Keratinocyte (primary cell): ENCODE measurements around the gene LRRC28. TPM values are rescaled to one million over a fixed set of nuclear protein-coding genes. Genes with fewer than 3 reads are reported as not detected.
A peak's percentile ranks its signal among the peaks of the same experiment; 100 is the strongest.

Experiments used
- DNase-seq: peaks from one replicate; pipeline ENCODE4 v3.0.0-alpha.2; 2011; ENCODE audit warnings: low read depth, missing footprints, low spot score
- FAIRE-seq: peaks from 2 replicates; lab custom pipeline; 2011; peaks lifted over from hg19 to GRCh38; lab: Jason Lieb, UNC
- H2AFZ ChIP-seq: 2 replicates; pipeline ENCODE4 v1.6.0; 2012; ENCODE audit warnings: low read length, control low read depth, inconsistent platforms; ENCODE audit not compliant: control insufficient read depth
- H3K27ac ChIP-seq: 2 replicates; pipeline ENCODE4 v1.5.1; 2011; ENCODE audit warnings: low read length; ENCODE audit not compliant: control insufficient read depth, insufficient read depth
- H3K27me3 ChIP-seq: 3 replicates; pipeline ENCODE4 v1.6.0; 2011; ENCODE audit warnings: low read length; ENCODE audit not compliant: control insufficient read depth, insufficient read depth; ENCODE audit errors: extremely low read depth
- H3K36me3 ChIP-seq, 2 experiments: 2 replicates in 1 of 2; 3 replicates in 1 of 2; pipeline ENCODE4 v1.5.1; 2011; ENCODE audit warnings: low read length in 2 of 2, mild to moderate bottlenecking in 1 of 2; ENCODE audit not compliant: control insufficient read depth in 2 of 2, insufficient read depth in 2 of 2; ENCODE audit errors: extremely low read depth in 1 of 2
- H3K4me1 ChIP-seq: 3 replicates; pipeline ENCODE4 v1.5.1; 2011; ENCODE audit warnings: low read length; ENCODE audit not compliant: control insufficient read depth, insufficient read depth; ENCODE audit errors: extremely low read depth
- H3K4me2 ChIP-seq: 3 replicates; pipeline ENCODE4 v1.6.0; 2011; ENCODE audit warnings: low read depth, low read length; ENCODE audit not compliant: control insufficient read depth, insufficient read depth; ENCODE audit errors: extremely low read depth
- H3K4me3 ChIP-seq, 3 experiments: fragments of 200-600 bp in 1 of 3; sonication (generic) in 1 of 3; 2 replicates in 2 of 3; 3 replicates in 1 of 3; pipeline ENCODE4 v1.5.1; 2011 to 2016; ENCODE audit warnings: low read length in 3 of 3, mild to moderate bottlenecking in 3 of 3, control low read depth in 2 of 3, inconsistent platforms in 1 of 3, low read depth in 1 of 3, mixed read lengths in 1 of 3, mixed run types in 1 of 3, moderate library complexity in 1 of 3; ENCODE audit not compliant: control insufficient read depth in 2 of 3, insufficient read depth in 2 of 3; ENCODE audit errors: extremely low read depth in 1 of 3
- H3K79me2 ChIP-seq: 2 replicates; pipeline ENCODE4 v1.6.0; 2012; ENCODE audit warnings: low read length; ENCODE audit not compliant: control insufficient read depth, insufficient read depth
- H3K9ac ChIP-seq: 3 replicates; pipeline ENCODE4 v1.6.0; 2011; ENCODE audit warnings: low read length; ENCODE audit not compliant: control insufficient read depth, insufficient read depth; ENCODE audit errors: extremely low read depth
- H3K9me1 ChIP-seq: 3 replicates; pipeline ENCODE4 v1.6.0; 2011; ENCODE audit warnings: low read length; ENCODE audit not compliant: control insufficient read depth, insufficient read depth; ENCODE audit errors: extremely low read depth
- H3K9me3 ChIP-seq: 2 replicates; pipeline ENCODE4 v1.5.1; 2012; ENCODE audit warnings: low read depth, low read length; ENCODE audit not compliant: control insufficient read depth
- H4K20me1 ChIP-seq: 3 replicates; pipeline ENCODE4 v1.6.0; 2011; ENCODE audit warnings: low read length; ENCODE audit not compliant: control insufficient read depth, insufficient read depth; ENCODE audit errors: extremely low read depth
- EZH2 ChIP-seq: IDR thresholded peaks from one replicate; pipeline ENCODE4 v1.6.1; 2012; ENCODE audit warnings: inconsistent platforms, mild to moderate bottlenecking, low read length, moderate library complexity
- dilution Hi-C: fragments of 300-500 bp; cut with MboI; formaldehyde crosslinking; loops from one replicate; pipeline ENCODE4 v1.7.0; 2020; ENCODE audit warnings: low sequenced_read_pairs; ENCODE audit not compliant: extremely low pct_ligation_motif_present
- polyA plus RNA-seq, 5 experiments: library from polyadenylated mRNA; depleted of rRNA in 3 of 5; stranded (reverse) in 3 of 5; stranded (forward) in 1 of 5; unstranded in 1 of 5; fragments of >200 nt; gene quantifications; 1 replicate in 1 of 5; 2 replicates in 3 of 5; 3 replicates in 1 of 5; pipeline versions ENCODE4 v1.2.1 to v1.2.3, GENCODE V29; 2011 to 2012; ENCODE audit warnings: missing spikeins in 2 of 5, low read depth in 1 of 5, low replicate concordance in 1 of 5
- TF ChIP-seq, protein P1 (sequence below), 3 experiments: IDR thresholded peaks in 1 of 3; conservative IDR thresholded peaks in 1 of 3; optimal IDR thresholded peaks in 1 of 3; 2 replicates in 2 of 3; 3 replicates in 1 of 3; pipeline versions ENCODE3 to v1.5.1; 2011; ENCODE audit warnings: low read length in 3 of 3, mild to moderate bottlenecking in 3 of 3, moderate library complexity in 2 of 3, control low read depth in 1 of 3, inconsistent platforms in 1 of 3; ENCODE audit not compliant: insufficient read depth in 2 of 3; ENCODE audit errors: extremely low read depth in 1 of 3

Gene LRRC28
- polyA plus RNA-seq, 1 donor (not counting 4 experiments of a cell fraction or from before 2014, with no cell fraction given): 25.1 TPM

- FAIRE-seq (peak; percentile 84), DNase-seq (no peak)
- H3K4me1 ChIP-seq: peaks cover 53% of the 10 kb centered on the region
- H2AFZ ChIP-seq: peak overlapping the region; percentile 79
- no peaks in the 10 kb centered on the region for H3K9me3 ChIP-seq
- H3K27me3 ChIP-seq: no peaks in the 10 kb centered on the region
- H3K9ac ChIP-seq: peak overlapping the region; percentile 31
- no peaks in the 10 kb centered on the region for H4K20me1 ChIP-seq
- no peak for TF ChIP-seq EZH2
- TF ChIP-seq, protein P1, sequence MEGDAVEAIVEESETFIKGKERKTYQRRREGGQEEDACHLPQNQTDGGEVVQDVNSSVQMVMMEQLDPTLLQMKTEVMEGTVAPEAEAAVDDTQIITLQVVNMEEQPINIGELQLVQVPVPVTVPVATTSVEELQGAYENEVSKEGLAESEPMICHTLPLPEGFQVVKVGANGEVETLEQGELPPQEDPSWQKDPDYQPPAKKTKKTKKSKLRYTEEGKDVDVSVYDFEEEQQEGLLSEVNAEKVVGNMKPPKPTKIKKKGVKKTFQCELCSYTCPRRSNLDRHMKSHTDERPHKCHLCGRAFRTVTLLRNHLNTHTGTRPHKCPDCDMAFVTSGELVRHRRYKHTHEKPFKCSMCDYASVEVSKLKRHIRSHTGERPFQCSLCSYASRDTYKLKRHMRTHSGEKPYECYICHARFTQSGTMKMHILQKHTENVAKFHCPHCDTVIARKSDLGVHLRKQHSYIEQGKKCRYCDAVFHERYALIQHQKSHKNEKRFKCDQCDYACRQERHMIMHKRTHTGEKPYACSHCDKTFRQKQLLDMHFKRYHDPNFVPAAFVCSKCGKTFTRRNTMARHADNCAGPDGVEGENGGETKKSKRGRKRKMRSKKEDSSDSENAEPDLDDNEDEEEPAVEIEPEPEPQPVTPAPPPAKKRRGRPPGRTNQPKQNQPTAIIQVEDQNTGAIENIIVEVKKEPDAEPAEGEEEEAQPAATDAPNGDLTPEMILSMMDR (optimal IDR thresholded peaks at IDR 0.05 in 1 of 3, IDR thresholded peaks at IDR 0.05 in 1 of 3, conservative IDR thresholded peaks at IDR 0.05 in 1 of 3; ENCODE audit: extremely low read depth in 1 of 3, insufficient read depth in 2 of 3, low read length in 3 of 3): no peak
- H3K4me3 ChIP-seq: no peak overlapping the region
- peak overlapping the region; percentile 67 for H3K4me2 ChIP-seq
- H3K36me3 ChIP-seq: no peaks in the 10 kb centered on the region
- H3K79me2 ChIP-seq: no peaks in the 10 kb centered on the region
- H3K9me1 ChIP-seq: no peaks in the 10 kb centered on the region
- dilution Hi-C loops: no loop called here
- peak overlapping the region; percentile 95 for H3K27ac ChIP-seq
Observed at GRCh38 chr15:99324082-99324620, 72.9 kb downstream of the LRRC28 start.

GRCh38 chr15:99324700-99325099 lies 73.4 kb downstream of the LRRC28 start:
- Histone ChIP-seq H2AFZ (peak overlapping the region; percentile 79), H3K27me3 (no peaks in the 10 kb centered on the region), H3K4me1 (peaks cover 53% of the 10 kb centered on the region), H3K9ac (no peak overlapping the region), H3K4me2 (peak overlapping the region; percentile 67), H3K79me2 (no peaks in the 10 kb centered on the region), H3K36me3 (no peaks in the 10 kb centered on the region), H3K4me3 (no peak overlapping the region), H3K9me3 (no peaks in the 10 kb centered on the region), H3K9me1 (no peaks in the 10 kb centered on the region), H3K27ac (peak overlapping the region; percentile 95), H4K20me1 (no peaks in the 10 kb centered on the region)
- DNase-seq: no peak
- FAIRE-seq: no peak
- dilution Hi-C loops: no loop called here
- TF ChIP-seq, protein P1 (optimal IDR thresholded peaks at IDR 0.05 in 1 of 3, IDR thresholded peaks at IDR 0.05 in 1 of 3, conservative IDR thresholded peaks at IDR 0.05 in 1 of 3; ENCODE audit: extremely low read depth in 1 of 3, insufficient read depth in 2 of 3, low read length in 3 of 3): no peak
- TF ChIP-seq EZH2: no peak
